K562 (cell line): ENCODE data around the gene SNU13. TPM values are rescaled to one million over a fixed set of nuclear protein-coding genes. Genes with fewer than 3 reads are reported as not detected.
A peak's percentile ranks its signal among the peaks of the same experiment; 100 is the strongest.

Source experiments
- CCNT2 ChIP-seq: IDR thresholded peaks from 2 replicates; pipeline ENCODE4 v1.6.1; 2011; ENCODE audit warnings: borderline replicate concordance, low read depth, mild to moderate bottlenecking, moderate library complexity, mixed read lengths, low read length; ENCODE audit not compliant: insufficient read length; ENCODE audit errors: extremely low read depth
- ELF4 ChIP-seq: fragments of 450-650 bp; formaldehyde crosslinking; IDR thresholded peaks from 2 replicates; pipeline ENCODE4 v1.4.0; 2022; ENCODE audit warnings: missing genetic modification characterization
- FOXJ2 ChIP-seq: fragments of 200-800 bp; sonication (Bioruptor generic); IDR thresholded peaks from 2 replicates; pipeline ENCODE4 v1.6.1; 2016; ENCODE audit warnings: missing genetic modification characterization, missing compliant biosample characterization
- FOXK1 ChIP-seq: sonication (generic); formaldehyde crosslinking; IDR thresholded peaks from 2 replicates; pipeline ENCODE4 v1.8.0; 2022; ENCODE audit warnings: missing genetic modification reagents, mild to moderate bottlenecking, borderline replicate concordance
- HDAC3 ChIP-seq: fragments of 450-650 bp; IDR thresholded peaks from 2 replicates; pipeline ENCODE4 v1.6.1; 2018; ENCODE audit warnings: borderline replicate concordance, mild to moderate bottlenecking, moderate library complexity; ENCODE audit not compliant: partially characterized antibody
- KLF6 ChIP-seq: fragments of 250-450 bp; sonication (Bioruptor Pico); IDR thresholded peaks from 2 replicates; pipeline ENCODE4 v1.4.0; 2020; ENCODE audit warnings: mild to moderate bottlenecking, moderate library complexity, borderline replicate concordance
- NELFE ChIP-seq: IDR thresholded peaks from 2 replicates; pipeline ENCODE4 v1.6.1; 2011; ENCODE audit warnings: mild to moderate bottlenecking; ENCODE audit not compliant: insufficient read depth, insufficient read length
- NKRF ChIP-seq: fragments of 450-650 bp; IDR thresholded peaks from 2 replicates; pipeline ENCODE4 v1.6.1; 2016; ENCODE audit warnings: borderline replicate concordance
- RCOR1 ChIP-seq, 2 experiments: IDR thresholded peaks; 2 replicates each; pipeline ENCODE4 v1.6.1; 2012; ENCODE audit warnings: low read depth in 2 of 2, low read length in 2 of 2, borderline replicate concordance in 1 of 2, improper control_type of control experiment in 1 of 2
- RFX1 ChIP-seq: fragments of 450-650 bp; IDR thresholded peaks from 2 replicates; pipeline ENCODE4 v1.6.1; 2016; ENCODE audit warnings: mild to moderate bottlenecking, moderate library complexity
- ZNF217 ChIP-seq: sonication (generic); formaldehyde crosslinking; IDR thresholded peaks from 2 replicates; pipeline ENCODE4 v1.8.0; 2022; ENCODE audit warnings: mild to moderate bottlenecking, missing genetic modification reagents
- ZNF766 ChIP-seq: fragments of 200-800 bp; sonication (Bioruptor generic); conservative IDR thresholded peaks from 2 replicates; pipeline ENCODE4 v1.6.1; 2016; ENCODE audit warnings: missing genetic modification characterization, missing compliant biosample characterization
- polyA plus RNA-seq, 8 experiments: library from polyadenylated mRNA; depleted of rRNA in 4 of 8; stranded (reverse) in 5 of 8; unstranded in 3 of 8; fragments of >200 nt; fragmentation: Nextera tagmentation in 2 of 8; fragmentation: Illumina TruSeq in 1 of 8; extraction: Ambion mirVana in 2 of 8; extraction: Trizol in 1 of 8; gene quantifications; 2 replicates each; pipeline versions ENCODE4 v1.2.1 to v1.2.3, GENCODE V29; 2011 to 2014; ENCODE audit warnings: inconsistent platforms in 1 of 8, missing spikeins in 1 of 8
- total RNA-seq, 7 experiments: library from RNA; depleted of rRNA in 6 of 7; stranded (reverse); fragments of >200 nt in 6 of 7; fragmentation: Illumina TruSeq in 2 of 7; extraction: Trizol in 2 of 7; gene quantifications; 2 replicates each; pipeline versions ENCODE4 v1.2.1 to v1.2.3, GENCODE V29; 2011 to 2021; ENCODE audit warnings: low replicate concordance in 1 of 7
- TF ChIP-seq, protein P1 (sequence below), 3 experiments: IDR thresholded peaks in 2 of 3; conservative IDR thresholded peaks in 1 of 3; 2 replicates each; pipeline ENCODE4 v1.5.1; 2011 to 2012; ENCODE audit warnings: low read length in 3 of 3, mild to moderate bottlenecking in 3 of 3, control low read depth in 2 of 3, improper control_type of control experiment in 1 of 3, inconsistent platforms in 1 of 3, low read depth in 1 of 3, mixed read lengths in 1 of 3, moderate library complexity in 1 of 3; ENCODE audit not compliant: insufficient read depth in 2 of 3
- TF ChIP-seq, protein P2 (sequence below): sonication (generic); formaldehyde crosslinking; IDR thresholded peaks from 2 replicates; pipeline ENCODE4 v1.8.0; 2022; ENCODE audit warnings: mild to moderate bottlenecking, missing genetic modification reagents
- TF ChIP-seq, protein P3 (sequence below): sonication (generic); formaldehyde crosslinking; IDR thresholded peaks from 2 replicates; pipeline ENCODE4 v1.8.0; 2023; ENCODE audit warnings: missing genetic modification reagents, mild to moderate bottlenecking, borderline replicate concordance

SNU13 gene
- total and polyA plus RNA-seq, 9 of the 15 experiments (the other 6 are each of a cell fraction or from before 2014, with no cell fraction given): 185 to 981 (median 283) TPM

DNA sequence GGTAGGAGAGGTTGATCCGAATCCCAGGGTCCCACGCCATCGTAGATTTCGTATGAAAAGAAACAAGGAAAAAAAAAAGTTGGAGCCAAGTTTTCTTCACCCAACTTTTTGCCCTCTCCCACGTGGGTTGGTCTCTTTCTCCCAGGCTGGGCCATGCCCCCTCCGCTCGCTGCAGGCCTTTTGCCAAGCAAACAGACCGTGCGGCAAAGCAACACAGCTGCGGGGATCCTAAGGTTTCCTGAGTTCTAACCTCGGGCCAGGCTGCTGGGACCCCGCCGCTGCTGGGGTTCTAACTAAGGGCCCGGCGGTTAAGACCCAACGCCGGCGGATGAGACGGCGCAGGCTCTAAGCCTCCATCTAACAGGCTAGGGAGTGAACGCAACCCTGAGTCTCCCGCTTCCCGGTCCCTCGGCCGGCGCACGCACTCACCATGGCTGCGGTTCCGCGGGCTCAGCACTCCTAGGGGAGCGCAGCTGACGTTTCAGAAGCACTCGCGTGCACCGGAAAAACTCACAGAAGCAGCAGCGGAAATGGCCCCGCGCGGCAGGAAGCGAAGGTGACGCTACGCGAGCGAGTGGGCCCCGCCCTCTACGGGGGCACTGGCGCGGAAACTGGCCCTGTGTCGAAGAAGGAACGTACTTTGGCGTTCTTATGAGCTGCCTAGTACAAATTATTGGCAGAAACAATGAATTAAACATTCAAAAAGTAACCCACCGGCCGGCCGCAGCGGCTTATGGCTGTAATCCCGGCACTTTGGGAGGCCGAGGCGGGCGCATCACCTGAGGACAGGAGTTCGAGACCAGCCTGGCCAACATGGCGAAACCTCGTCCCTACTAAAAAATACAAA lies at the start of gene SNU13 (continued):
- TF ChIP-seq CCNT2: peak; percentile 52
- TF ChIP-seq KLF6 (CRISPR knock-in tag): no peak
- TF ChIP-seq, protein P1, sequence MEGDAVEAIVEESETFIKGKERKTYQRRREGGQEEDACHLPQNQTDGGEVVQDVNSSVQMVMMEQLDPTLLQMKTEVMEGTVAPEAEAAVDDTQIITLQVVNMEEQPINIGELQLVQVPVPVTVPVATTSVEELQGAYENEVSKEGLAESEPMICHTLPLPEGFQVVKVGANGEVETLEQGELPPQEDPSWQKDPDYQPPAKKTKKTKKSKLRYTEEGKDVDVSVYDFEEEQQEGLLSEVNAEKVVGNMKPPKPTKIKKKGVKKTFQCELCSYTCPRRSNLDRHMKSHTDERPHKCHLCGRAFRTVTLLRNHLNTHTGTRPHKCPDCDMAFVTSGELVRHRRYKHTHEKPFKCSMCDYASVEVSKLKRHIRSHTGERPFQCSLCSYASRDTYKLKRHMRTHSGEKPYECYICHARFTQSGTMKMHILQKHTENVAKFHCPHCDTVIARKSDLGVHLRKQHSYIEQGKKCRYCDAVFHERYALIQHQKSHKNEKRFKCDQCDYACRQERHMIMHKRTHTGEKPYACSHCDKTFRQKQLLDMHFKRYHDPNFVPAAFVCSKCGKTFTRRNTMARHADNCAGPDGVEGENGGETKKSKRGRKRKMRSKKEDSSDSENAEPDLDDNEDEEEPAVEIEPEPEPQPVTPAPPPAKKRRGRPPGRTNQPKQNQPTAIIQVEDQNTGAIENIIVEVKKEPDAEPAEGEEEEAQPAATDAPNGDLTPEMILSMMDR (IDR thresholded peaks at IDR 0.05 in 2 of 3, conservative IDR thresholded peaks at IDR 0.05 in 1 of 3; ENCODE audit: insufficient read depth in 2 of 3, low read depth in 1 of 3, low read length in 3 of 3): peak in 1 of 3 experiments; percentile 4; a peak in 1 of 6 replicates
- no peak for TF ChIP-seq FOXJ2 (tag)
- no peak for TF ChIP-seq FOXK1 (CRISPR knock-in tag)
- no peak for TF ChIP-seq NELFE
- no peak for TF ChIP-seq ELF4 (CRISPR knock-in tag)
- TF ChIP-seq ZNF217: no peak
- TF ChIP-seq, protein P2, sequence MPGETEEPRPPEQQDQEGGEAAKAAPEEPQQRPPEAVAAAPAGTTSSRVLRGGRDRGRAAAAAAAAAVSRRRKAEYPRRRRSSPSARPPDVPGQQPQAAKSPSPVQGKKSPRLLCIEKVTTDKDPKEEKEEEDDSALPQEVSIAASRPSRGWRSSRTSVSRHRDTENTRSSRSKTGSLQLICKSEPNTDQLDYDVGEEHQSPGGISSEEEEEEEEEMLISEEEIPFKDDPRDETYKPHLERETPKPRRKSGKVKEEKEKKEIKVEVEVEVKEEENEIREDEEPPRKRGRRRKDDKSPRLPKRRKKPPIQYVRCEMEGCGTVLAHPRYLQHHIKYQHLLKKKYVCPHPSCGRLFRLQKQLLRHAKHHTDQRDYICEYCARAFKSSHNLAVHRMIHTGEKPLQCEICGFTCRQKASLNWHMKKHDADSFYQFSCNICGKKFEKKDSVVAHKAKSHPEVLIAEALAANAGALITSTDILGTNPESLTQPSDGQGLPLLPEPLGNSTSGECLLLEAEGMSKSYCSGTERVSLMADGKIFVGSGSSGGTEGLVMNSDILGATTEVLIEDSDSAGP (CRISPR knock-in tag): no peak
- TF ChIP-seq NKRF: peak; percentile 45; the same call in 1 of the 2 replicates
- no peak for TF ChIP-seq RFX1
- TF ChIP-seq HDAC3: no peak
- TF ChIP-seq, protein P3, sequence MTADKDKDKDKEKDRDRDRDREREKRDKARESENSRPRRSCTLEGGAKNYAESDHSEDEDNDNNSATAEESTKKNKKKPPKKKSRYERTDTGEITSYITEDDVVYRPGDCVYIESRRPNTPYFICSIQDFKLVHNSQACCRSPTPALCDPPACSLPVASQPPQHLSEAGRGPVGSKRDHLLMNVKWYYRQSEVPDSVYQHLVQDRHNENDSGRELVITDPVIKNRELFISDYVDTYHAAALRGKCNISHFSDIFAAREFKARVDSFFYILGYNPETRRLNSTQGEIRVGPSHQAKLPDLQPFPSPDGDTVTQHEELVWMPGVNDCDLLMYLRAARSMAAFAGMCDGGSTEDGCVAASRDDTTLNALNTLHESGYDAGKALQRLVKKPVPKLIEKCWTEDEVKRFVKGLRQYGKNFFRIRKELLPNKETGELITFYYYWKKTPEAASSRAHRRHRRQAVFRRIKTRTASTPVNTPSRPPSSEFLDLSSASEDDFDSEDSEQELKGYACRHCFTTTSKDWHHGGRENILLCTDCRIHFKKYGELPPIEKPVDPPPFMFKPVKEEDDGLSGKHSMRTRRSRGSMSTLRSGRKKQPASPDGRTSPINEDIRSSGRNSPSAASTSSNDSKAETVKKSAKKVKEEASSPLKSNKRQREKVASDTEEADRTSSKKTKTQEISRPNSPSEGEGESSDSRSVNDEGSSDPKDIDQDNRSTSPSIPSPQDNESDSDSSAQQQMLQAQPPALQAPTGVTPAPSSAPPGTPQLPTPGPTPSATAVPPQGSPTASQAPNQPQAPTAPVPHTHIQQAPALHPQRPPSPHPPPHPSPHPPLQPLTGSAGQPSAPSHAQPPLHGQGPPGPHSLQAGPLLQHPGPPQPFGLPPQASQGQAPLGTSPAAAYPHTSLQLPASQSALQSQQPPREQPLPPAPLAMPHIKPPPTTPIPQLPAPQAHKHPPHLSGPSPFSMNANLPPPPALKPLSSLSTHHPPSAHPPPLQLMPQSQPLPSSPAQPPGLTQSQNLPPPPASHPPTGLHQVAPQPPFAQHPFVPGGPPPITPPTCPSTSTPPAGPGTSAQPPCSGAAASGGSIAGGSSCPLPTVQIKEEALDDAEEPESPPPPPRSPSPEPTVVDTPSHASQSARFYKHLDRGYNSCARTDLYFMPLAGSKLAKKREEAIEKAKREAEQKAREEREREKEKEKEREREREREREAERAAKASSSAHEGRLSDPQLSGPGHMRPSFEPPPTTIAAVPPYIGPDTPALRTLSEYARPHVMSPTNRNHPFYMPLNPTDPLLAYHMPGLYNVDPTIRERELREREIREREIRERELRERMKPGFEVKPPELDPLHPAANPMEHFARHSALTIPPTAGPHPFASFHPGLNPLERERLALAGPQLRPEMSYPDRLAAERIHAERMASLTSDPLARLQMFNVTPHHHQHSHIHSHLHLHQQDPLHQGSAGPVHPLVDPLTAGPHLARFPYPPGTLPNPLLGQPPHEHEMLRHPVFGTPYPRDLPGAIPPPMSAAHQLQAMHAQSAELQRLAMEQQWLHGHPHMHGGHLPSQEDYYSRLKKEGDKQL (CRISPR knock-in tag): no peak
- no peak for TF ChIP-seq ZNF766 (CRISPR knock-in tag)
- no peak for TF ChIP-seq RCOR1 (IDR thresholded peaks at IDR 0.05; ENCODE audit: borderline replicate concordance in 1 of 2, low read depth in 2 of 2, low read length in 2 of 2)
